ENCODE results near the gene ABAT. TPM values are rescaled to one million over a fixed set of nuclear protein-coding genes. Genes with fewer than 3 reads are reported as not detected.

Gene ABAT
- total and polyA plus RNA-seq, 2 experiments from 2014 or later: 31.2 to 59.1 TPM

DNA sequence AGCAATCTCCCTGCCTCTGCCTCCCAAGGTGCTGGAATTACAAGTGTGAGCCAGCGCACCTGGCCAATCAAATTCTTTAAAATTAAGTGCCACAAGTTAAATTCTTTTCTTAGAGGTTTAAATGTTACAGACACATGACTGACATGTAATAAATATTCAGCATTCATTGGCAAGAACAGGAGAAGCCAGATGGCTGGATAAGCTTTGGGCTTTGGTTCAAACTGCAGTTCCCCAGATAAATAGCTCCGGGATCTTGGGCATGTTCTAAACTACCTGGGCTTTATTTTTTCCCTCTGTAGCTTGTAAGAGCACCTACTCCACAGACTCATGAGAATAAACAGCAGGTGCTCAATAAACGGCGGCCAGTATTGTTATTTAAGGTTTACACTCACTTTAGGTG, 34.1 kb downstream of the ABAT start:
- H3K27me3 ChIP-seq: no peaks in the 10 kb centered on the region
- H3K79me2 ChIP-seq: peaks cover 3% of the 10 kb centered on the region
- no peak overlapping the region for H3K4me3 ChIP-seq

DNA sequence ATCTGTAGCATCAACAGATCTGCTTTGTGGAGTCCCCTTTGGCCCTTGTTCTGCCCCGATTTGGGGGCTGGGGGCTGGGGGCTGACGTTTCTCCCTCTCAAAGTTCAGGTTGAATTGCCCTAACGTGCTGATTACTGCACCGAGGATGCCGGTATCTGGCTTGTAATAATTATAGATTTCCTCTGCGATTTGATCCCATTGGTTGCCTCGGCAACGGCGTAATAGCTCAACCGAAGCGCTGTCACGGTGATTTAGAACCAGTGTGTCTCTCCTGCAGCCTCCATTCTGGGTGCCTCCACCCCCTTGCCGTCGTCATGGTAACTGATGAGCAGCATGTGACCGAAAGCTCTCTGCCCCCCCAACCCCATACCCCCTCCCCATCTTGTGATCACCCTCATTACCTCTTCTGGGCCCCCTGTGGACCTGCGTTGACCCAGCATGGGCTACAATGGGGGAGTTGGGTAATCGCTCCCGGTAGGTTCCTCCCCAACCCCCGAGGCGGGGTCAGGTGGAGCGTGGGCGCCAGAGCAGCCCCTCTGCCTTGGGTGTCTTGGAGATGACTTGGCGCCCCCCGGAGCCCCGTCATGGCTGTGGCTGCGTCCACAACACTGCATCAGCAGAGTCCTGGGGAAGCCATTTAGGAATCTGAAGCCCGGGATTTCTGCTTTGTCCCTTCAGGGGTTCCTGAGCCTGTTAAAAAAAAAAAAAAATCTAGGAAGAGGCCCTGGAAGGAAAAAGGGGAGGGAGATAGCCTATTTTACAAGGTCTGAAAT, 38.4 kb downstream of the ABAT start:
- H3K36me3 ChIP-seq (replicated peaks; ENCODE audit: insufficient read depth, low read depth): no peaks in the 10 kb centered on the region
- no peaks in the 10 kb centered on the region for H3K27me3 ChIP-seq
- peaks cover 4% of the 10 kb centered on the region for H4K20me1 ChIP-seq (ENCODE audit: insufficient read depth, poor library complexity, severe bottlenecking)
- no peak overlapping the region for H3K4me3 ChIP-seq
- peaks cover 5% of the 10 kb centered on the region for H3K79me2 ChIP-seq
- 30% methylated on average over 27 of the region's 27 CpGs for WGBS (ENCODE audit: low lambda C conversion rate, missing lambda C conversion rate)
- TF ChIP-seq EZH2 (IDR thresholded peaks at IDR 0.05; ENCODE audit: borderline replicate concordance) (no peak), EZH2phosphoT487 (IDR thresholded peaks at IDR 0.05; ENCODE audit: low read depth, severe bottlenecking, unreplicated experiment) (no peak)
- TF ChIP-seq, protein P1, sequence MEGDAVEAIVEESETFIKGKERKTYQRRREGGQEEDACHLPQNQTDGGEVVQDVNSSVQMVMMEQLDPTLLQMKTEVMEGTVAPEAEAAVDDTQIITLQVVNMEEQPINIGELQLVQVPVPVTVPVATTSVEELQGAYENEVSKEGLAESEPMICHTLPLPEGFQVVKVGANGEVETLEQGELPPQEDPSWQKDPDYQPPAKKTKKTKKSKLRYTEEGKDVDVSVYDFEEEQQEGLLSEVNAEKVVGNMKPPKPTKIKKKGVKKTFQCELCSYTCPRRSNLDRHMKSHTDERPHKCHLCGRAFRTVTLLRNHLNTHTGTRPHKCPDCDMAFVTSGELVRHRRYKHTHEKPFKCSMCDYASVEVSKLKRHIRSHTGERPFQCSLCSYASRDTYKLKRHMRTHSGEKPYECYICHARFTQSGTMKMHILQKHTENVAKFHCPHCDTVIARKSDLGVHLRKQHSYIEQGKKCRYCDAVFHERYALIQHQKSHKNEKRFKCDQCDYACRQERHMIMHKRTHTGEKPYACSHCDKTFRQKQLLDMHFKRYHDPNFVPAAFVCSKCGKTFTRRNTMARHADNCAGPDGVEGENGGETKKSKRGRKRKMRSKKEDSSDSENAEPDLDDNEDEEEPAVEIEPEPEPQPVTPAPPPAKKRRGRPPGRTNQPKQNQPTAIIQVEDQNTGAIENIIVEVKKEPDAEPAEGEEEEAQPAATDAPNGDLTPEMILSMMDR (IDR thresholded peaks at IDR 0.05; ENCODE audit: poor library complexity): no peak
- peak overlapping the region; percentile 69 for H3K4me2 ChIP-seq
- H3K27ac ChIP-seq: no peak overlapping the region
- H2AFZ ChIP-seq: no peak overlapping the region
- no peaks in the 10 kb centered on the region for H3K9me2 ChIP-seq (replicated peaks; ENCODE audit: insufficient read depth)
- no peaks in the 10 kb centered on the region for H3K9me3 ChIP-seq (ENCODE audit: low read depth)
- H3K4me1 ChIP-seq (ENCODE audit: insufficient read depth): no peaks in the 10 kb centered on the region
- peak; percentile 27 for DNase-seq (ENCODE audit: low spot score)

More for the DNA sequence above, 34.1 kb downstream of the ABAT start:
- Histone ChIP-seq H2AFZ (no peak overlapping the region), H3K4me2 (no peak overlapping the region), H4K20me1 (ENCODE audit: insufficient read depth, poor library complexity, severe bottlenecking) (peaks cover 4% of the 10 kb centered on the region), H3K36me3 (replicated peaks; ENCODE audit: insufficient read depth, low read depth) (no peaks in the 10 kb centered on the region), H3K4me1 (ENCODE audit: insufficient read depth) (no peaks in the 10 kb centered on the region), H3K9me2 (replicated peaks; ENCODE audit: insufficient read depth) (no peaks in the 10 kb centered on the region), H3K9me3 (ENCODE audit: low read depth) (no peaks in the 10 kb centered on the region), H3K27ac (no peak overlapping the region)
- no peak for TF ChIP-seq EZH2 (IDR thresholded peaks at IDR 0.05; ENCODE audit: borderline replicate concordance)
- no peak for TF ChIP-seq EZH2phosphoT487 (IDR thresholded peaks at IDR 0.05; ENCODE audit: low read depth, severe bottlenecking, unreplicated experiment)
- TF ChIP-seq, protein P1 (IDR thresholded peaks at IDR 0.05; ENCODE audit: poor library complexity): no peak
- DNase-seq (ENCODE audit: low spot score): no peak
- WGBS (ENCODE audit: low lambda C conversion rate, missing lambda C conversion rate): 66% methylated on average over 4 of the region's 4 CpGs

DNA sequence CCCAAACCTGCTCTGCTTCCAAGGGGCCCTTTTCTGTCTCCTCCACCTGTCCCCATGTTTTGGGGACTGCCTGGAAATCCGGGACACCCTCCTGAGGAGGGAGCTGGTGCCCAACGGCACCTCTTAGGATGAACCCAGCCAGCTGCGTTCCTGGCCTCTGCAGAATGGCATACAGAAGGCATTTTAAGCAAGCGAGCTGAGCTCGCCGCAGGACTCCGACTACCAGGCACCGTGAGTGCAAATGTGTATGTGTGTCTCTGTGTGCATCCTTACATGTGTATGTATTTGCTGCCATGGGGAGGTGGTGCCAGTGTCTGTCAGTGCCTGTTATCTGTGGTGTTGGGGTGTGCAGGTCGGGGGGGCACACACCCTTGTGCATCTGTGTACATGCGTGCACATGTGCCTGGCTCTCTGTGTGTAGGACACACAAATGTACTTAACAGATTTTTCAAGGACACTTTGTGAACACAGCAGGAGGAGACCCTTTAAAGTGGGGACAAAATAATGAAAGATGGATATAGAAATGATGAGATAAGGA, 39.3 kb downstream of the ABAT start:
- Histone ChIP-seq H3K4me1 (ENCODE audit: insufficient read depth) (no peaks in the 10 kb centered on the region), H2AFZ (no peak overlapping the region), H3K9me3 (ENCODE audit: low read depth) (no peaks in the 10 kb centered on the region), H3K9me2 (replicated peaks; ENCODE audit: insufficient read depth) (no peaks in the 10 kb centered on the region), H3K79me2 (peaks cover 9% of the 10 kb centered on the region), H4K20me1 (ENCODE audit: insufficient read depth, poor library complexity, severe bottlenecking) (peaks cover 4% of the 10 kb centered on the region), H3K4me3 (no peak overlapping the region), H3K36me3 (replicated peaks; ENCODE audit: insufficient read depth, low read depth) (no peaks in the 10 kb centered on the region), H3K27ac (no peak overlapping the region), H3K27me3 (no peaks in the 10 kb centered on the region), H3K4me2 (peak overlapping the region; percentile 69)
- TF ChIP-seq, protein P1 (IDR thresholded peaks at IDR 0.05; ENCODE audit: poor library complexity): no peak
- TF ChIP-seq EZH2 (IDR thresholded peaks at IDR 0.05; ENCODE audit: borderline replicate concordance): no peak
- TF ChIP-seq EZH2phosphoT487 (IDR thresholded peaks at IDR 0.05; ENCODE audit: low read depth, severe bottlenecking, unreplicated experiment): no peak
- WGBS (ENCODE audit: low lambda C conversion rate, missing lambda C conversion rate): 82% methylated on average over 10 of the region's 10 CpGs
- no peak for DNase-seq (ENCODE audit: low spot score)
